K562 (cell line): ENCODE results near the gene C1orf216. TPM values are rescaled to one million over a fixed set of nuclear protein-coding genes. Genes with fewer than 3 reads are reported as not detected.

Source experiments
- ATAC-seq: fragments of 200-7000 bp; cut with Tn5 transposase; 3 replicates; pipeline ENCODE4 v1.9.1; 2020; ENCODE audit warnings: moderate library complexity
- Bru-seq: library from RNA; stranded (reverse); fragments of 400-500 nt; gene quantifications from one replicate; lab custom pipeline; 2021; lab: Mats Ljungman, UMichigan
- BruChase-seq, 2 experiments: library from RNA; stranded (reverse); fragments of 400-500 nt; gene quantifications; one replicate each; lab custom pipeline; 2021; lab: Mats Ljungman, UMichigan
- BruUV-seq: library from RNA; stranded (reverse); fragments of 400-500 nt; replicated peaks from 2 replicates; lab custom pipeline; 2021; lab: Mats Ljungman, UMichigan
- CTCF ChIA-PET: fragments of 300-600 bp; formaldehyde crosslinking; extraction: SDS; loops from one replicate; lab custom pipeline; 2021; ENCODE audit warnings: low intra/inter-chr PET ratio; lab: Yijun Ruan, JAX
- POLR2A ChIA-PET: fragments of 300-600, 350-650 bp; sonication (Branson Sonifier 250); formaldehyde crosslinking; extraction: SDS; loops from one replicate; lab custom pipeline; 2021; ENCODE audit warnings: antibody characterized with exemption, inconsistent platforms; lab: Yijun Ruan, JAX
- DNase-seq, 4 experiments: peaks; one replicate each; pipeline versions ENCODE4 v3.0.0 to v3.0.0-alpha.2; 2011 to 2018; ENCODE audit warnings: low spot score in 3 of 4, mixed read lengths in 3 of 4; ENCODE audit errors: extremely low read depth in 1 of 4
- FAIRE-seq: peaks from 2 replicates; lab custom pipeline; 2011; peaks lifted over from hg19 to GRCh38; lab: Jason Lieb, UNC
- H2AFZ ChIP-seq: 2 replicates; pipeline ENCODE4 v1.6.0; 2011; ENCODE audit warnings: low read depth, low read length, control low read depth, inconsistent platforms
- H3K27ac ChIP-seq: fragments of 200-600 bp; 3 replicates; pipeline ENCODE4 v1.8.0; 2011; ENCODE audit warnings: low read depth, mild to moderate bottlenecking, control low read depth, inconsistent platforms, low read length, moderate library complexity, mixed read lengths; ENCODE audit errors: extremely low read depth
- H3K27me3 ChIP-seq, 2 experiments: fragments of 300-600 bp in 1 of 2; 2 replicates in 1 of 2; 3 replicates in 1 of 2; pipeline versions ENCODE4 v1.6.0 to v1.8.0; 2011; ENCODE audit warnings: inconsistent platforms in 2 of 2, low read length in 2 of 2, mild to moderate bottlenecking in 1 of 2, mixed read lengths in 1 of 2, moderate library complexity in 1 of 2; ENCODE audit not compliant: control insufficient read depth in 2 of 2, insufficient read depth in 2 of 2
- H3K36me3 ChIP-seq: fragments of 300-600 bp; 3 replicates; pipeline ENCODE4 v1.8.0; 2011; ENCODE audit warnings: mild to moderate bottlenecking, low read length, inconsistent platforms; ENCODE audit not compliant: control insufficient read depth, insufficient read depth
- H3K4me1 ChIP-seq, 2 experiments: fragments of 200-600 bp in 1 of 2; replicated peaks in 1 of 2; 2 replicates in 1 of 2; 3 replicates in 1 of 2; pipeline versions ENCODE4 v1.5.1 to v1.8.0; 2011; ENCODE audit warnings: inconsistent platforms in 2 of 2, low read length in 2 of 2, mild to moderate bottlenecking in 1 of 2, mixed read lengths in 1 of 2, moderate library complexity in 1 of 2; ENCODE audit not compliant: control insufficient read depth in 2 of 2, insufficient read depth in 2 of 2
- H3K4me2 ChIP-seq: 2 replicates; pipeline ENCODE4 v1.6.1; 2011; ENCODE audit warnings: low read length, control low read depth, inconsistent platforms, mixed read lengths; ENCODE audit not compliant: insufficient read depth
- H3K4me3 ChIP-seq: fragments of 200-600 bp; sonication (generic), shearing (Covaris generic); 2 replicates; pipeline ENCODE4 v1.5.1; 2016; ENCODE audit warnings: control low read depth, inconsistent platforms
- H3K79me2 ChIP-seq: fragments of 200-600 bp; 3 replicates; pipeline ENCODE4 v1.8.0; 2011; ENCODE audit warnings: low read length, inconsistent platforms; ENCODE audit not compliant: control insufficient read depth, insufficient read depth
- H3K9ac ChIP-seq, 2 experiments: 2 replicates each; pipeline versions ENCODE4 v1.6.0 to v1.6.1; 2011; ENCODE audit warnings: low read depth in 2 of 2, low read length in 2 of 2, control low read depth in 1 of 2, inconsistent platforms in 1 of 2, mild to moderate bottlenecking in 1 of 2, mixed read lengths in 1 of 2; ENCODE audit not compliant: insufficient read depth in 1 of 2
- H3K9me1 ChIP-seq: one replicate; pipeline ENCODE4 v1.6.0; 2011; ENCODE audit warnings: inconsistent platforms, mild to moderate bottlenecking, low read length, moderate library complexity; ENCODE audit not compliant: control insufficient read depth, insufficient read depth
- H3K9me3 ChIP-seq: replicated peaks from 2 replicates; pipeline ENCODE4 v1.5.1; 2011; ENCODE audit warnings: low read depth, low read length, inconsistent platforms; ENCODE audit not compliant: control insufficient read depth, insufficient read depth
- H4K20me1 ChIP-seq: replicated peaks from 2 replicates; pipeline ENCODE4 v1.6.1; 2011; ENCODE audit warnings: low read length, inconsistent platforms, mixed read lengths; ENCODE audit not compliant: control insufficient read depth, insufficient read depth
- BRF1 ChIP-seq: IDR thresholded peaks from 3 replicates; pipeline ENCODE4 v1.6.1; 2011; ENCODE audit warnings: borderline replicate concordance, mild to moderate bottlenecking; ENCODE audit not compliant: insufficient read length; ENCODE audit errors: extremely low read depth
- CBX2 ChIP-seq: fragments of 200-600 bp; sonication (generic); IDR thresholded peaks from one replicate; pipeline ENCODE4 v1.6.1; 2012; ENCODE audit warnings: mild to moderate bottlenecking, low read length, inconsistent platforms; ENCODE audit not compliant: insufficient read depth, poor library complexity, severe bottlenecking
- DPF2 ChIP-seq: fragments of 450-650 bp; IDR thresholded peaks from 2 replicates; pipeline ENCODE4 v1.6.1; 2016
- HDAC2 ChIP-seq: fragments of 450-650 bp; IDR thresholded peaks from 2 replicates; pipeline ENCODE4 v1.6.1; 2016; ENCODE audit warnings: mild to moderate bottlenecking
- KDM4B ChIP-seq, 2 experiments: fragments of 450-650 bp in 1 of 2; sonication (generic) in 1 of 2; IDR thresholded peaks; 2 replicates each; pipeline ENCODE4 v1.6.1; 2016 to 2017; ENCODE audit warnings: borderline replicate concordance in 2 of 2, antibody characterized with exemption in 1 of 2, low read depth in 1 of 2, mild to moderate bottlenecking in 1 of 2
- MLX ChIP-seq, 2 experiments: fragments of 450-650 bp in 1 of 2; sonication (generic) in 1 of 2; formaldehyde crosslinking; conservative IDR thresholded peaks; 2 replicates each; pipeline versions ENCODE4 v1.4.0 to v1.8.1; 2020 to 2022; ENCODE audit warnings: mild to moderate bottlenecking in 1 of 2, missing genetic modification reagents in 1 of 2
- RBFOX2 ChIP-seq: fragments of 200-400 bp; formaldehyde crosslinking; IDR thresholded peaks from 2 replicates; pipeline ENCODE4 v1.6.1; 2017; ENCODE audit warnings: low read depth, mild to moderate bottlenecking, low read length, moderate library complexity
- ZNF507 ChIP-seq: conservative IDR thresholded peaks from 2 replicates; pipeline ENCODE4 v1.6.1; 2017; ENCODE audit warnings: missing genetic modification characterization, missing compliant biosample characterization
- WGBS: fragments of 100-300 bp; shearing (Covaris generic); methylation state at CpG from one replicate; pipeline ENCODE4 v1.1.6; 2016; ENCODE audit warnings: low coverage, mixed read lengths; ENCODE audit not compliant: insufficient coverage; ENCODE audit errors: missing lambda C conversion rate; 5-methylcytosine and 5-hydroxymethylcytosine counted together
- in situ Hi-C: fragments of 300-500 bp; cut with MboI; formaldehyde crosslinking; loops from 4 replicates; pipeline ENCODE4 v1.15.0; 2018; ENCODE audit warnings: inconsistent platforms, mixed read lengths
- intact Hi-C: fragments of 100-400 bp; cut with micrococcal nuclease; formaldehyde crosslinking; loops from 2 replicates; pipeline ENCODE4 v1.14.2; 2022
- long read RNA-seq, 3 experiments: library from polyadenylated mRNA in 2 of 3; library from RNA in 1 of 3; unstranded in 2 of 3; stranded (forward) in 1 of 3; transcript quantifications; one replicate each; pipeline ENCODE4 v2.0.0, GENCODE V29; 2019 to 2022
- polyA minus RNA-seq, 3 experiments: library from RNA; depleted of rRNA, polyadenylated mRNA; stranded (reverse); fragments of >200 nt; gene quantifications; 2 replicates each; pipeline ENCODE4 v1.2.3, GENCODE V29; 2011
- polyA plus RNA-seq, 8 experiments: library from polyadenylated mRNA; depleted of rRNA in 4 of 8; stranded (reverse) in 5 of 8; unstranded in 3 of 8; fragments of >200 nt; fragmentation: Nextera tagmentation in 2 of 8; fragmentation: Illumina TruSeq in 1 of 8; extraction: Ambion mirVana in 2 of 8; extraction: Trizol in 1 of 8; gene quantifications; 2 replicates each; pipeline versions ENCODE4 v1.2.1 to v1.2.3, GENCODE V29; 2011 to 2014; ENCODE audit warnings: inconsistent platforms in 1 of 8, missing spikeins in 1 of 8
- total RNA-seq, 7 experiments: library from RNA; depleted of rRNA in 6 of 7; stranded (reverse); fragments of >200 nt in 6 of 7; fragmentation: Illumina TruSeq in 2 of 7; extraction: Trizol in 2 of 7; gene quantifications; 2 replicates each; pipeline versions ENCODE4 v1.2.1 to v1.2.3, GENCODE V29; 2011 to 2021; ENCODE audit warnings: low replicate concordance in 1 of 7
- TF ChIP-seq, protein P1 (sequence below): sonication (generic); formaldehyde crosslinking; IDR thresholded peaks from 2 replicates; pipeline ENCODE4 v1.8.0; 2022; ENCODE audit warnings: mild to moderate bottlenecking, low read depth, missing genetic modification reagents
- TF ChIP-seq, protein P2 (sequence below): sonication (generic); formaldehyde crosslinking; IDR thresholded peaks from 2 replicates; pipeline ENCODE4 v1.9.0; 2022; ENCODE audit warnings: mild to moderate bottlenecking, missing genetic modification reagents

Gene C1orf216, protein sequence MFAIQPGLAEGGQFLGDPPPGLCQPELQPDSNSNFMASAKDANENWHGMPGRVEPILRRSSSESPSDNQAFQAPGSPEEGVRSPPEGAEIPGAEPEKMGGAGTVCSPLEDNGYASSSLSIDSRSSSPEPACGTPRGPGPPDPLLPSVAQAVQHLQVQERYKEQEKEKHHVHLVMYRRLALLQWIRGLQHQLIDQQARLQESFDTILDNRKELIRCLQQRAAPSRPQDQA
- total RNA-seq (2011; cell fraction: chromatin; rRNA removed; ENCODE audit: low replicate concordance) = 46.1 and 50.8 TPM in 2 replicates
- total RNA-seq (2011; cell fraction: nucleolus; rRNA removed) = 24.2 and 26.6 TPM in 2 replicates
- total RNA-seq (2011; cell fraction: nucleoplasm; rRNA removed) = 52.4 and 67.3 TPM in 2 replicates
- total RNA-seq (2014; rRNA removed) (15.4 and 16.0 TPM in 2 replicates), total RNA-seq (2014; rRNA removed; fragmentation: Illumina TruSeq; extraction: Trizol) (15.0 and 16.4 TPM in 2 replicates), total RNA-seq (2015; rRNA removed; fragmentation: Illumina TruSeq; extraction: Trizol) (12.8 and 13.1 TPM in 2 replicates), total RNA-seq (2021) (15.1 and 19.0 TPM in 2 replicates), polyA plus RNA-seq (2011; rRNA removed) (20.8 and 25.1 TPM in 2 replicates), polyA plus RNA-seq (2014; fragmentation: Illumina TruSeq; extraction: Trizol) (12.4 and 15.7 TPM in 2 replicates), polyA plus RNA-seq (2014; fragmentation: Nextera tagmentation; extraction: Ambion mirVana) (1 to 10 TPM; 3.4 to 4.7 TPM), polyA plus RNA-seq (2014; rRNA removed) (20.3 and 20.5 TPM in 2 replicates), polyA minus RNA-seq (2011; rRNA and poly(A)+ RNA removed) (44.1 and 54.0 TPM in 2 replicates), Bru-seq, nascent RNA (percentile 86 among the genes with signal in this experiment), BruChase-seq, experiment 1, labeled RNA remaining after a 2-hour chase (percentile 88 among the genes with signal in this experiment), BruChase-seq, experiment 2, labeled RNA remaining after a 6-hour chase (percentile 90 among the genes with signal in this experiment)
- polyA plus RNA-seq (2011; cell fraction: cytosol; rRNA removed) = 17.4 and 22.7 TPM in 2 replicates
- 48.8 and 49.3 TPM in 2 replicates for polyA plus RNA-seq (2011; cell fraction: nucleus; rRNA removed)
- 14.1 and 18.8 TPM in 2 replicates for polyA plus RNA-seq (2012)
- 12.3 and 14.6 TPM in 2 replicates for polyA minus RNA-seq (2011; cell fraction: cytosol; rRNA and poly(A)+ RNA removed)
- 8.9 and 10.1 TPM in 2 replicates for polyA minus RNA-seq (2011; cell fraction: nucleus; rRNA and poly(A)+ RNA removed)
- long read RNA-seq, experiment 1, transcript C1orf216-201 (2 exons, 3,218 nt) = major isoform, 65 of 134 reads
- long read RNA-seq, experiment 1, partial matches to known transcripts = 0 of 134 reads
- long read RNA-seq, experiment 1, other reads (novel, unspliced or antisense) = 68 of 134 reads
- long read RNA-seq, experiment 2, transcript C1orf216-201 (2 exons, 3,218 nt) = major isoform, 15 of 39 reads
- long read RNA-seq, experiment 2, partial matches to known transcripts = 1 of 39 reads
- long read RNA-seq, experiment 2, other reads (novel, unspliced or antisense) = 22 of 39 reads
- long read RNA-seq, experiment 3, transcript C1orf216-201 (2 exons, 3,218 nt) = major isoform, 16 of 17 reads
- long read RNA-seq, experiment 3, partial matches to known transcripts = 1 of 17 reads
- long read RNA-seq, experiment 3, other reads (novel, unspliced or antisense) = 0 of 17 reads

DNA sequence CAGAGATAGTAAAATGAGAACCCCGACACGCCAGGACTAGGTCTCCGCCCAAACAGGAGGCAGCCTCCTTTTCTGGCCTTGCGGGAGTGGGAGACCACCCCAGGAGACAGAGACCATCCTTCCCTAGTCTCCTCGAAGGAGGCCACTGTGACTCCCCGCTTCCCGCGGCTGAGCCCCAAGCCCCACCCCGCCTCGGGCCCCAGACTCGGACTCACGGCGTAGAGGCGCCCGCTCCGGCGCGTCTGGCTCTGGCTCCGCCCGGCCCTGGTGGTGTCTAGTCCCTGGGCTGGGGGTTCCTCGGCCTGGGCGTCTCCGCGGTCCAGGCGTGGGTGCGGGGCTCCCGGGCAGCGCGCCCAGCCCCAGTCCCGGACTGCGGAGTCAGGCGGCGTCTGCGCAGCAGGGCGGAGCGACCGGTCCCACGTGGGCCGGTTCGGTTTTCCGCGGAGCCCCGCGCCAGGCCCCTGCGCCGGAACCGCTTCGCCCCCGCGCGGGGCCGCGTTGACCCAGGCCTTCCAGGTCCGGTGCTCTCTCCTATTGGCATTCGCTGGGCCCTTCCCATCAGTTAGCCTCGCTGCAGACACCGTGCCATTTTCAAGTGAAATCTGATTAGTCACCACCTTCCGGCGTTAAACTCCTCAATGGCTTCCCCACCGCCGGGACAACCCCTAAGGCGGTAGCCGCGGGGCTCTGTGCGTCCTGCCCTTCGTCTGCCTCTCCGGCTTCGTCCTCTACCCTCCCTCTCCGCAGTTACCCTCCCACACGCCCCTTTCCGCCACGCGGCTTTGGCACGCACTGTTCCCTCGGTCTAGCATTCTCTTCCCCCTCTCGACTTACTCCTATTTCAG lies at the start of gene C1orf216:
Gene C1orf216 (minus strand): TSS at position 393 of the 845 bp plus-strand sequence. CDS start 2,563 bp downstream, outside the sequence.
- Histone ChIP-seq H3K4me2 (peak within 1 kb of the TSS; percentile 89), H3K9ac (peak within 1 kb of the TSS; percentile 80 to 99), H3K27ac (peak within 1 kb of the TSS; percentile 91), H3K4me3 (peak within 1 kb of the TSS; percentile 75), H3K9me3 (no peaks in the 10 kb centered on the region), H4K20me1 (peaks cover 14% of the 10 kb centered on the region), H3K9me1 (peaks cover 18% of the 10 kb centered on the region), H2AFZ (peak within 1 kb of the TSS; percentile 97), H3K79me2 (peaks cover 32% of the 10 kb centered on the region; the same call in 2 of the 3 replicates), H3K4me1 (peaks cover 19 to 23% of the 10 kb centered on the region in 2 experiments; a peak in 4 of 5 replicates), H3K36me3 (peaks cover 39% of the 10 kb centered on the region), H3K27me3 (no peaks in the 10 kb centered on the region)
- ATAC-seq (peak; percentile 83), FAIRE-seq (no peak), DNase-seq (peak; percentile 79 to 94 (median 88))
- CTCF ChIA-PET = interaction anchor here (0.8 kb wide), 1 partner anchor 154 kb away, joined by 4 read pairs; no protein-coding TSS in a partner anchor
- POLR2A ChIA-PET = interaction anchor here (0.6 to 3.9 kb wide), 12 partner anchors 9 to 299 kb away, joined by 3 to 18 read pairs (median 6); partner anchors contain the start of genes CLSPN, KIAA0319L and NCDN
- no TSS peak for BruUV-seq
- in situ Hi-C loops (no loop called here), intact Hi-C loops (loop anchor here (2.0 to 5.0 kb wide), 3 partner anchors 56 to 266 kb away; partner anchors contain the start of gene PSMB2)
- 3% methylated on average over 47 of the region's 76 CpGs for WGBS
- TF ChIP-seq ZNF507 (tag) (no peak), CBX2 (no peak), HDAC2 (peak; percentile 62), RBFOX2 (peak; percentile 94), DPF2 (peak; percentile 84), KDM4B (IDR thresholded peaks at IDR 0.05; ENCODE audit: borderline replicate concordance in 2 of 2, low read depth in 1 of 2) (peak in 1 of 2 experiments; percentile 24; a peak in 1 of 4 replicates), BRF1 (no peak), MLX (CRISPR knock-in tag; conservative IDR thresholded peaks at IDR 0.05) (0 out of 4 replicates have a peak, but pooled peaks of 1 of the 2 experiments have one; percentile 25)
- TF ChIP-seq, protein P1, sequence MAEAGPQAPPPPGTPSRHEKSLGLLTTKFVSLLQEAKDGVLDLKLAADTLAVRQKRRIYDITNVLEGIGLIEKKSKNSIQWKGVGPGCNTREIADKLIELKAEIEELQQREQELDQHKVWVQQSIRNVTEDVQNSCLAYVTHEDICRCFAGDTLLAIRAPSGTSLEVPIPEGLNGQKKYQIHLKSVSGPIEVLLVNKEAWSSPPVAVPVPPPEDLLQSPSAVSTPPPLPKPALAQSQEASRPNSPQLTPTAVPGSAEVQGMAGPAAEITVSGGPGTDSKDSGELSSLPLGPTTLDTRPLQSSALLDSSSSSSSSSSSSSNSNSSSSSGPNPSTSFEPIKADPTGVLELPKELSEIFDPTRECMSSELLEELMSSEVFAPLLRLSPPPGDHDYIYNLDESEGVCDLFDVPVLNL (CRISPR knock-in tag) = peak; percentile 57
- TF ChIP-seq, protein P2, sequence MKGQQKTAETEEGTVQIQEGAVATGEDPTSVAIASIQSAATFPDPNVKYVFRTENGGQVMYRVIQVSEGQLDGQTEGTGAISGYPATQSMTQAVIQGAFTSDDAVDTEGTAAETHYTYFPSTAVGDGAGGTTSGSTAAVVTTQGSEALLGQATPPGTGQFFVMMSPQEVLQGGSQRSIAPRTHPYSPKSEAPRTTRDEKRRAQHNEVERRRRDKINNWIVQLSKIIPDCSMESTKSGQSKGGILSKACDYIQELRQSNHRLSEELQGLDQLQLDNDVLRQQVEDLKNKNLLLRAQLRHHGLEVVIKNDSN (CRISPR knock-in tag) = peak; percentile 80
